GM18951 (cell line): ENCODE results near the gene RAB11FIP3.

ENCODE experiments used
- POLR2A ChIP-seq: IDR thresholded peaks from 4 replicates; pipeline ENCODE4 v1.6.1; 2011; ENCODE audit warnings: mild to moderate bottlenecking; ENCODE audit not compliant: insufficient read length, insufficient read depth; ENCODE audit errors: extremely low read depth
- in situ Hi-C: fragments of 300-500 bp; cut with MboI; formaldehyde crosslinking; loops from one replicate; pipeline ENCODE4 v1.12.0; 2022; ENCODE audit warnings: low sequenced_read_pairs, mixed read lengths, inconsistent platforms; ENCODE audit not compliant: unreplicated experiment

RAB11FIP3 gene

DNA sequence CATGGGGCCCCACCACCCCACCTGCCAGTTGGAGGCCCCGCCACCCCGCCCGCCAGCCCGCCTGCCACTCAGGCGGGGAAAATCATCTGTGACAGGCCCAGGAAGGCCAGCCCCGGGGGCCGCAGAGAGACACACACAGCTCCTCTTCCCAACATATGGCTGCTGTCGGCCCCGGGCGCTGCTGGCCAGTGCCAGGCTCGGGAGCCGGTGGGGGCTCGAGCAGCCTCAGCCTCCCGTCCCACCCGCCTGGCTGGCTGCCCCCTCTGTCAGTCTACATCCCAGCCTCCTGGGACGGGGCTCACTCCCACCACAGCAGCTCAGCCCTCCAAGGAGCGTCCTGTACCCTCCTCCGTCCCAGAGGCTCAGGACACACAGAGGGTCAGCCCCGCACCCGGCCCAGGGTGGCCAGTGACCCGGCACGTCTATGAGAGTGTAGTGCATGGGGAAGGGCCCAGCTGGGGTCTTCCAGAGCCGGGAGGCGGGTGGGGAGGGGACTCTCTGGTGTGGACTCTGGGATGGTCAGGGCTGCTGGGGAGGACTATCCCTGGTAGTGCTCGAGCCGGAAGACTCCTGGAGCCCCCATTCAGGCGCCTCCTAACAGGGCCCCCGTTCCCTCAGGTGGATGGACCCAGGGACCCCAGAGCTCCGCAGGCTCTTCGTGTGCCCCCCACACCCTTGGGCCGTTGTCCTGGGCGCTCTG is 131.2 kb downstream of the RAB11FIP3 start:
- TF ChIP-seq POLR2A, result no peak
- in situ Hi-C loops, result no loop called here

DNA sequence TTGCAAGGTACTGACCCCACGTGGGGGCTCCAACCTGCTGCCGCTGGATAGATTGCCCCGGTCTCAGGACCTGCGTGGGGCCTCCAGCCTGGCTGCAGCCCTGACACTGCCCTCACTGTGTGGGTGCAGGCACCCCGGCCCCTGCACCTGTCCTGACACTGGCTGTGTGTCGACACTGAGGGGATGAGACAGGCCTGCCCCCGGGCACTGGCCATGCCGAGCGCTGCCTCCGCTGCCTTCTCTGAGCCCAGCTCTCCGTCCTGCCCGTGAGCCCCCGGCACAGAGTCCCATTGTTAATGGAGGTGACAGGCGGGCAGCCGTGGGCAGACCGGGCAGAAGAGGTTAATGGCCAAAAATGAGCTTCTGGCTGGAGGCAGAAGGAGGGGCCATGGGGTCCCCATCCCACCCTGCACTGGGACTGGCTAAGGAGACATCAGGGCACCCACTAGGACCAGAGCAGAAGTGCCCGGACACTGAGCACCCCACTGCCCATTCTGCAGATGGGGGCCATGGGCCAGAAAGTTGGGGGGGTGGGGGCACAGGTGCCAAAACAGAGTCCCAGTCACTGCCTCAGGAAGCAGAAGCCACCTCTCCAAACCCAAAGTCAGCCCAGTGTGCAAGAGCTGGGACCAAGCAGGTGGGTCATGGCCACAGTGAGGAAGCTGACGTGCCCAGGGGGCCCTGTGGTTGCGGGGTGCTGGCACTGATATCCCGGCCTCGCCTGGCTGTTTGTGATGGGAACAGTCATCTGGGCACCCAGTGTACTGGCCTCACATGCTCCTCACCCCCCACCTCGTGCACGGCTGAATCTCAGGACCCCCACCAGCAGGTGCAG is 132.2 kb downstream of the RAB11FIP3 start:
- in situ Hi-C loops, result no loop called here
- TF ChIP-seq POLR2A, result no peak

DNA sequence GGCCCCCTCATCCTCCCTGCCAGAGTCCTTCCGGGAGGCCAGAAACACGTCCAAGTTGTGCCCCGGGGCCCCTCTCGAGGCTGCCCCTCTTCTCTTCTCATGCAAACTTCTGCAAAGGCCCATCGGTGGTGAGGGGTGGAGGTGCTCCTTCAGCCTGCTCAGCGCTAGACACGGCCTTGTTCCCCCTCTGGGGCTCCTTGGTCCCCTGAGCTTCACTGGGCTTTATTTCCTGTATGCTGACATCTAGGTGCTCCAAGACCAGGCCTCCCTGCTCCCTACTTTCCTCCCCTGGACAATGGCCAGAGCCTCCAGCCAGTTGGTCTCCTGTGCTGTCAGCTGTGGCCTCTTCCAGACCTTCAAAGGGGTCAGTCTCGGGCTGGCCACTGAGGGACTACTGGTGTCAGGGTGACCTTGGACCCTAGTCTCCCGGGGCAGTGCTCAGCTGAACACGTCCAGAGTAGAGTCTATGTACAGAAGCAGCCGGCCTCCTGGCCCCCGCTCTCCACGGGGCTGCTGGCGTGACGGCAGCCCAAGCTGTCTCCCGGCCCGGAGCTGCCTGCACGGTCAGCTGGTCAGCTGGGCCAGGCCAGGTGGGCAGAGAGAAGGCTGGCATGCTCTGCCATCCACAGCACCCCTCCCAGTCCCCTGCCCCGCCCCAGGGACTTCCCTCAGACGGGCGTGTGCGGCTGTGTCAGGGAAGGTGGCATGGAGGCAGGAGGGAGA is 133.0 kb downstream of the RAB11FIP3 start:
- in situ Hi-C loops, result no loop called here
- TF ChIP-seq POLR2A, result no peak

DNA sequence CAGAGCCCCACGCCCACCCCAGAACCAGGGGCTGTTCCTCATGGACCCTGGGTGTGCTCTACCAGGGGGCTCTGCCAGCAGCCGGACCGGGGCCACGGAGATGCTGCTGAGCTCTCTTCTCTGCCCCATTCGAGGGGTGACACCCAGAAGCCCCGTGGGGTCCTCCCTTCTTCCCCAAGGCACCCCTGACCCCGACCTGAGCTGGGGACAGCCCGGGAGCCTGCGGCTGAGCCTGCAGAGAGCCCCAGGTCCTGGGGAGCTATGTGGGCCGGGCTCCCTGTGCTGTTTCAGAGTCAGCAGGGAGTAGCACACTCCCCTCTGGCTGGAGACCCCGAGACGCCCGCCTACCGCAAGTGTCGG is 133.6 kb downstream of the RAB11FIP3 start:
- TF ChIP-seq POLR2A, result no peak
- in situ Hi-C loops, result no loop called here

DNA sequence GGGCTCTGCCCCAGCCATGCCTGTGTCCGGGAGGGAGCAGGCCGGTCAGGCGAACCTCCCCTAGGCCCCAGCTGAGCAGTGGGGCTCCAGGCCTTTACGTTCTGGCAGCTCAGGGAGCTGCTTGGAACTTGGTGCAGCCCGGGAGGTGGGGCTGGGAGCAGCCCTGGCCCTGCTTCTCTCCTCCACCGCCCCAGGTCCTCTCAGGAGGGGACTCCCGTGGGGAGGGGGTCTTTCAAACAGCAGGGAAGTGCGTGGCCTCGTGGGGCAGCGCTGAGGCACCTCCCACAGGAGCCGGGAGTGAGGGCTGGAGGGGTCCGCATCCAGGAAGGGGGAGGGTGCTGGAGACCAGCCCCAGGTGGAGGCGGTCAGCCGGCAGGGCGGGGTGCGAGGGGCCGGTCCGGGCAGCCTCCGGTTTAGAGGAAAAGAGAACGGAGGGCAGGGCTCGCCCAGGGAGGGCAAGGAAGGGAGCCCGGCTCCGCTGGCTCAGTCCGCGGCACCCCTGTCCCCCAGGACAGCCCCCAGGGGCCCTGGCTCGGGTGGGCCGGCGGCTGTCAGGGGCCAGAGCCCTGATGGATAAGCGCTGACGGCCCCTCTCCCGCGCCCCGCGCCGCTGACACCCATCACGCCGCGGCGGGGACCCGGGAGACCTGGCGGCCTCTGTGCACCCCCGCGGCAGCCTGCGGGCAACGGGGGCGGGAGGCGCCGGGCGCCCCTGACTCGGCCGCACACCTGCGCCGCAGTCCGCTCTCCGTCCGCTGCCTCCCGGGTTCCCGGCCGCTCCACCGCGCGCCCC is 134.2 kb downstream of the RAB11FIP3 start:
- in situ Hi-C loops, result no loop called here
- TF ChIP-seq POLR2A, result no peak

DNA sequence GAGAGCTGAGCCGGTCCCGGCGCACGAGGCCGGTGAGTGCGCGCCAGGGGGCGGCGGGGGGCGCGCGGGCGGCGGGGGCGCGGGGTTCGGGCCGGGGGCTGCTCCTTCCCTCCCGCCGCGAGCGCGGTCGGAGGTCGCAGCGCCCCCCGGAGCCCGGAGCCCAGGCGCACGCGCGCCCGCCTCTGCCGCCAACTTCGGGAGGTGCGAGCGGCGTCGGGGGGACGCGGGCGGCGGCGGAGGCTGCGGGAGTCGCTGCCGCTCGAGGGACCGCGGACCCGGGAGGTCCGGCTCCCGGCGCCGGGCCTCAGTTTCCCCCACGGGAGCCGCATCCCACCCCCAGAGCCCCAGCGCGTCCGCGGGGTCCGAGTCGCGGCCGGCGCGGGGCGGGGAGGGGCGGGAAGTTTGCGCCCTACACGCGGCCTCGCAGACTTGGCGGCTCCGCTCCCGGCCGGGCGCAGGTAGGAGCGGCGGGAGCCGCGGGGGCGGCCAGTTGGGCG is 134.8 kb downstream of the RAB11FIP3 start, which contains the start of gene PRR35:
PRR35 (plus strand) TSS at position 191 of the 497 bp plus-strand sequence. CDS start 2,901 bp downstream, outside the sequence.
- TF ChIP-seq POLR2A, result no peak
- in situ Hi-C loops, result no loop called here

DNA sequence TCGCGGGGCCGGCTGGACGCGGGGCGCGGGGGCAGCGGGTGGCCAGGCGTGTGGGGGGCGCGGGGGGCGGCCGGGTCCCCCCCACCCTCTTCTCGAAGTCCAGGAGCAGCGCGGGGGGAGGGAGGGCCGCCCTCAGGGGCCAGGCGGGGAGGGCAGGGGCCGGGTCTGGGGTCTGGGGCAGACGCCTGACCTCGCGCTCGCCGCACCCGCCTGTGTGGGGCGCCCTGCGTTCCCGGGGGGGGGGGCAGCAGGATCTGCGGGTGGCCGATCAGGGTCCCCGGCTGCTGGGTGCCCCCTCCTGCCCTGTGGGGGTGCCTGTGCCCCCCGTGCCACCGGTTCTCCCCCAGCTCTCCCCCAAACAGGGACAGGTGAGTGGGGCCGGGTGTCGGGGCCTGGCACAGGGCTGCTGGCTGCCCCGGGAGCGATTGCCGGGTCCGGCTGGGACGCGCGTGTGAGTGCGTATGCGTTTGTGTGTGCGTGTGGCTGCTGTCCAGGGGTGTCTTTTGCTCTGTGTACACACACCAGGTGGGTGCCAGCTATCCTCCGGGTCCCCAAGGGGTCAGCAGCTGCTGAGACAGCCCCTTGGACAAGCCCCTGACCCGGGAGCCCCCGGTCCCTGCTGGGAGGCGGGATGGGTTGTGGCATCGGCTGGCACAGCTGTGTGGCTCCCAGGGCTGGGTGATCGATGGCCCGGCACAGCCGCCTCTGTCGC is 135.4 kb downstream of the RAB11FIP3 start:
- in situ Hi-C loops, result no loop called here

DNA sequence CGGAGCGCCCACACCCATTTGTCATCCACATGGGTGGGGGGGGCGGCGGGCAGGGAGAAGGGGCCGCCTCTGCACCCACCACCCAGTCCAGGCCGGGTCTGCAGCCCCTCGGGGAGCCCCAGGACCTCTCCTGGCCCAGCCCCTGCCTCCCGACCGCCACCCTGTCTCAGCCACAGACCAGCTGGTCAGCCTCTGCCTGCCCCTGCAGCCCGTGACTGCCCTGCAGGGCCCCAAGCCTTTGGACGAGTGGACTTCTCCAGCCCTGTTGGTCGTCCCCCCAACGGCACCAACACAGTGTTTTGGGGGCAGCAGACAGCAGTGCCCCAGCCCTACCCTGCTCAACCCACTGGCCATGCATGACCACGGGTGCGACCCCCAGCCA is 136.0 kb downstream of the RAB11FIP3 start:
- in situ Hi-C loops, result no loop called here
- TF ChIP-seq POLR2A, result no peak

More for the DNA sequence above, 135.4 kb downstream of the RAB11FIP3 start:
- TF ChIP-seq POLR2A, result no peak

DNA sequence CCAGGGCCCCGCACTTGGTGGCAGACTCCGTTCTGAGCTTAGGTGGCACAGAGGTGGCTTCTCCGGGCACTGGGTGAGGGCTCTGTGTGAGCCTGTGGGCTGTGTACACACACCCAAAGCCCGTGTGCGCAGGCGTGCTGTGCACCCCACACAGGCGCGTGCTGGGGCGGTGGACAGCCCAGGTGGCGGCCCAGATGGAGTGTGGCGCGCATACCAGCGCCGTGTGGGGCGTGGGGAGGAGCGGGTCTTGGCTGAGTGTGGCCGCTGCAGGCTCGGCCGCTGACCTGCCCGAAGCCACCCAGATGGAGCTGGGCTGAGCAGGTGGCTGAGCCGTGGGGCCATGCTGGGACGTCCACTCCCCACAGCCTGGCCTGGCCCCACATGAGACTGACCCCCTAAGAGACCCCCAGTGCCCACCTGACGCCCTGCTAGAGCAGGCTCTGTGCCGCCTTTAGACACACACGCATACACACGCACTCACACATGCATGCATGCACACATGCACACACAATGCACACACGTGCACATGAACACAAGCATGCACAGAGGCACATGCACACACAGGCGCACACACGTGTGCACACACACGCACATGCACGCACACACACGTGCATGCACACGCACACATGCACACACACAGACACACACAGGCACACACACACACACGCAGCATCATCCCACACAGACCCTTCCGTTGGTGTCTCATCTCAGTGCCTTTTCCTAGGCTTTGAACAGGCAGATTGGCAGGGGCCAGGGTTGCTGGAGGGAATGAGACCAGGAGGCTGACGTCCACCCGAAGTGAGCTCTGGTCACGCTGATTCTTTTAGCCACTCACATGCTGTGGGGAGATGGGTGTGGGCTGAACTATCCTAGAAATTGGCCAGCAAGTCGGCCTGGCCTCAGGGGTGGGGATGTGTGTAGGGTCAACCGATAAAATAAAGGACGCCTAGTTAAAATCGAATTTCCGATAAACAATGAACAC is 136.8 kb downstream of the RAB11FIP3 start:
- no peak for TF ChIP-seq POLR2A
- in situ Hi-C loops, result no loop called here

DNA sequence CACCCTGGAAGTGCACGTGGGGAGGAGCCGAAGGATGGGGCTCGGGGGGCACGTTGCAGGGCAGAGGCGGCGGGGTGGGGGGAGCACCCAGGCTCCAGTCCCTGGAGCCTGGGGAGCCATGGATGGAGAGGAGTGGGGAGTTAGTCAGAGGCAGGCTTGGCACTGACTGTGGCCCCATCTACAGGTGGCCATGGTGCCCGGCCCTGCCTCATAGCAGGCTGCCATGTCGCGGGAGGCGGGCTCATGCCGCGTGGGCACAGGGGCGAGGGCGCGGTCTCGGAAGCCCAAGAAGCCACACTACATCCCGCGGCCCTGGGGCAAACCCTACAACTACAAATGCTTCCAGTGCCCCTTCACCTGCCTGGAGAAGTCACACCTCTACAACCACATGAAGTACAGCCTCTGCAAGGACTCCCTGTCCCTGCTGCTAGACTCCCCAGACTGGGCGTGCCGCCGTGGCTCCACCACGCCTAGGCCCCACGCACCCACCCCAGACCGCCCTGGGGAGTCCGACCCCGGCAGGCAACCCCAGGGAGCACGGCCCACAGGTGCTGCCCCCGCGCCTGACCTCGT is 137.7 kb downstream of the RAB11FIP3 start:
- in situ Hi-C loops, result no loop called here
- TF ChIP-seq POLR2A, result no peak
